ENCODE measurements around the gene HAPLN1. TPM values are rescaled to one million over a fixed set of nuclear protein-coding genes. Genes with fewer than 3 reads are reported as not detected.

HAPLN1 gene
- total RNA-seq, 1 donor from 2014 or later, result 5.7 TPM

DNA sequence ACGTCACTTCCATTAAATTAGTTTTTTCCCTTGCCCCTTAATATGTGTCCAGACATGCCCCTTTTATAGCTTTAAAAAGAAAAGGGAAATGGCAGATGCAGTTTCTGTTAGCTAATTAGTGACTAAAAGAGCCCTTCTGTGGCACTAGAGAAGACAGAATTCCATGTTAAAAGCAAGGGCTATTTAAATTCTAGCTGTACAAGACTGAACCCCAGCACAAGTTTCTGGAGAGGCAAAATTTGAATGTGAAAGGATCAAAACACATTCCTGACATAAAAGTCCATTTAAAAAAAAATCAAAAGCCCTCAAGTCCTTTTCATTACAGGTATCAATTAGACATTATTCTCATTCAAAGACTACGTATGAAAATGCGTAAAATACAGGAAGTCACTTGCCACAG is 78.7 kb downstream of the HAPLN1 start:
- no peak overlapping the region for H3K27ac ChIP-seq
- no peak overlapping the region for H3K4me2 ChIP-seq
- H3K4me1 Mint-ChIP-seq, result peaks cover 17% of the 10 kb centered on the region
- no peak overlapping the region for H3K4me3 ChIP-seq
- no peaks in the 10 kb centered on the region for H3K9me3 Mint-ChIP-seq
- H3K27ac Mint-ChIP-seq, result no peak overlapping the region
- no peaks in the 10 kb centered on the region for H3K36me3 ChIP-seq
- no peaks in the 10 kb centered on the region for H3K9me3 ChIP-seq (ENCODE audit: low read depth)
- H4K20me1 ChIP-seq (ENCODE audit: low read depth), result no peaks in the 10 kb centered on the region
- H3K4me1 ChIP-seq, result peaks cover 5% of the 10 kb centered on the region
- H3K9ac ChIP-seq, result no peak overlapping the region
- DNase-seq (ENCODE audit: low spot score), result no peak
- no peaks in the 10 kb centered on the region for H3F3A ChIP-seq (ENCODE audit: low read depth)
- H2AFZ ChIP-seq (replicated peaks), result peak overlapping the region; percentile 65
- TF ChIP-seq EZH2phosphoT487 (IDR thresholded peaks at IDR 0.05), result no peak
- TF ChIP-seq, protein P1, sequence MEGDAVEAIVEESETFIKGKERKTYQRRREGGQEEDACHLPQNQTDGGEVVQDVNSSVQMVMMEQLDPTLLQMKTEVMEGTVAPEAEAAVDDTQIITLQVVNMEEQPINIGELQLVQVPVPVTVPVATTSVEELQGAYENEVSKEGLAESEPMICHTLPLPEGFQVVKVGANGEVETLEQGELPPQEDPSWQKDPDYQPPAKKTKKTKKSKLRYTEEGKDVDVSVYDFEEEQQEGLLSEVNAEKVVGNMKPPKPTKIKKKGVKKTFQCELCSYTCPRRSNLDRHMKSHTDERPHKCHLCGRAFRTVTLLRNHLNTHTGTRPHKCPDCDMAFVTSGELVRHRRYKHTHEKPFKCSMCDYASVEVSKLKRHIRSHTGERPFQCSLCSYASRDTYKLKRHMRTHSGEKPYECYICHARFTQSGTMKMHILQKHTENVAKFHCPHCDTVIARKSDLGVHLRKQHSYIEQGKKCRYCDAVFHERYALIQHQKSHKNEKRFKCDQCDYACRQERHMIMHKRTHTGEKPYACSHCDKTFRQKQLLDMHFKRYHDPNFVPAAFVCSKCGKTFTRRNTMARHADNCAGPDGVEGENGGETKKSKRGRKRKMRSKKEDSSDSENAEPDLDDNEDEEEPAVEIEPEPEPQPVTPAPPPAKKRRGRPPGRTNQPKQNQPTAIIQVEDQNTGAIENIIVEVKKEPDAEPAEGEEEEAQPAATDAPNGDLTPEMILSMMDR (IDR thresholded peaks at IDR 0.05), result no peak
- TF ChIP-seq EZH2 (IDR thresholded peaks at IDR 0.05), result no peak
- no peaks in the 10 kb centered on the region for H3K36me3 Mint-ChIP-seq
- no peaks in the 10 kb centered on the region for H3K27me3 ChIP-seq
- H3K27me3 Mint-ChIP-seq (ENCODE audit: insufficient read depth, low read depth), result no peaks in the 10 kb centered on the region
- H3K4me3 Mint-ChIP-seq, result no peak overlapping the region
- H3K79me2 ChIP-seq (ENCODE audit: low read depth), result no peaks in the 10 kb centered on the region

DNA sequence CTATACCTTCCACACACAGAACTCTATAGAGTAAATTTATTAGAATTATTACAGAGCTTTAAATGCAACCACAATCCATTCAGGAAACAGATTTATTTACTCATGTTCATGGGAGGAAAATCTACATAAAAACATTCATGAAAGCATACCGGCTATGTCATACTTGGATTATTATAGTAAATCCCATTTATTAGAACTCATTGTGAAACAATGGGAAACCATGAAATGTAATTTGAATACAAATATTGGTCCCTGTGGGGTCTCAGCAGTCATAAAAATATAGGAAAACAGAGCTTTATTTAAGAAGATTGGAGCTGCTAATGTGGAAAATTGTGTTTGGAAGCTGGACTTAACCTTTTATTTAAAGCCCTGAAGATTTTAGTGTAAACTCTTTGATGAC is 80.7 kb downstream of the HAPLN1 start:
- H3K27me3 Mint-ChIP-seq (ENCODE audit: insufficient read depth, low read depth), result no peaks in the 10 kb centered on the region

GRCh38 chr5:83636156-83636555 is 84.5 kb downstream of the HAPLN1 start:
- Histone ChIP-seq H3K27ac (no peak overlapping the region), H3K36me3 (no peaks in the 10 kb centered on the region), H4K20me1 (ENCODE audit: low read depth) (no peaks in the 10 kb centered on the region), H3K27me3 (no peaks in the 10 kb centered on the region), H3K9me3 (ENCODE audit: low read depth) (no peaks in the 10 kb centered on the region), H3K79me2 (ENCODE audit: low read depth) (no peaks in the 10 kb centered on the region), H3F3A (ENCODE audit: low read depth) (no peaks in the 10 kb centered on the region), H3K4me2 (no peak overlapping the region), H3K4me1 (peaks cover 23% of the 10 kb centered on the region), H2AFZ (replicated peaks) (no peak overlapping the region), H3K9ac (no peak overlapping the region), H3K4me3 (no peak overlapping the region)
- H3K36me3 Mint-ChIP-seq, result no peaks in the 10 kb centered on the region
- TF ChIP-seq EZH2 (IDR thresholded peaks at IDR 0.05) (no peak), EZH2phosphoT487 (IDR thresholded peaks at IDR 0.05) (no peak)
- TF ChIP-seq, protein P1 (IDR thresholded peaks at IDR 0.05), result no peak
- no peaks in the 10 kb centered on the region for H3K9me3 Mint-ChIP-seq
- H3K27me3 Mint-ChIP-seq (ENCODE audit: insufficient read depth, low read depth), result no peaks in the 10 kb centered on the region
- H3K4me1 Mint-ChIP-seq, result peaks cover 32% of the 10 kb centered on the region
- H3K27ac Mint-ChIP-seq, result no peak overlapping the region
- no peak overlapping the region for H3K4me3 Mint-ChIP-seq
- DNase-seq (ENCODE audit: low spot score), result no peak

More for the DNA sequence above, 80.7 kb downstream of the HAPLN1 start:
- no peaks in the 10 kb centered on the region for H3K9me3 ChIP-seq (ENCODE audit: low read depth)
- no peak overlapping the region for H3K27ac Mint-ChIP-seq
- H3K4me1 ChIP-seq, result peaks cover 23% of the 10 kb centered on the region
- no peaks in the 10 kb centered on the region for H3K79me2 ChIP-seq (ENCODE audit: low read depth)
- peaks cover 31% of the 10 kb centered on the region for H3K4me1 Mint-ChIP-seq
- no peaks in the 10 kb centered on the region for H3F3A ChIP-seq (ENCODE audit: low read depth)
- TF ChIP-seq, protein P1 (IDR thresholded peaks at IDR 0.05), result no peak
- H3K9me3 Mint-ChIP-seq, result no peaks in the 10 kb centered on the region
- H3K36me3 ChIP-seq, result no peaks in the 10 kb centered on the region
- no peak overlapping the region for H3K4me3 Mint-ChIP-seq
- no peak overlapping the region for H3K9ac ChIP-seq
- H2AFZ ChIP-seq (replicated peaks), result no peak overlapping the region
- no peaks in the 10 kb centered on the region for H4K20me1 ChIP-seq (ENCODE audit: low read depth)
- H3K27me3 ChIP-seq, result no peaks in the 10 kb centered on the region
- no peak overlapping the region for H3K4me2 ChIP-seq
- no peak for DNase-seq (ENCODE audit: low spot score)
- H3K27ac ChIP-seq, result no peak overlapping the region
- H3K4me3 ChIP-seq, result no peak overlapping the region
- H3K36me3 Mint-ChIP-seq, result no peaks in the 10 kb centered on the region

Data from neural progenitor cell (in vitro differentiated cells).